ENCODE results near the gene CRY2.
A peak's percentile ranks its signal among the peaks of the same experiment; 100 is the strongest.

The CRY2 gene

DNA sequence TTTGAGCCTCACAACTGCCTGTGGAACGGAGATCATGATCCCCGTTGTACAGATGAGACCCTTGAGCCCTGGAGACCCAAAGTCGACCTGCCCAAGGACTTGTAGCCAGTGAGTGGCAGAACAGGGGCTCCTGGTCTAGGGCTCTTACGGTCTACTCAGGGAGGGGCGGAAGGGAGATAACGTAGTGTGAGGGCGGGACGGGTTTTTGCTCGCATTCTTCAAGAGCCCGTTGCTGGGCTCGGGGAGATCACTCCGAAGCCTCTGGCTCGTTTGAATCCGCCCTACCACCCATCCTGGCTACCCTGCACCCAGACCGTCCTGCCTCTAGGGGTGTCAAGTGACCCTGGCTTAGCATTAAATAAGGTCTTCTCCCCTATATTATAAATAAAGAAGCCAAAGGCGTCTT, 639 bp downstream of the CRY2 start:
- DNase-seq: peak in 12 of 51 donors; percentile 13 to 65 (median 42)

GRCh38 chr11:45848654-45849081, 1.4 kb downstream of the CRY2 start:
- peak in 3 of 51 donors; percentile 5 to 43 (median 13) for DNase-seq

DNA sequence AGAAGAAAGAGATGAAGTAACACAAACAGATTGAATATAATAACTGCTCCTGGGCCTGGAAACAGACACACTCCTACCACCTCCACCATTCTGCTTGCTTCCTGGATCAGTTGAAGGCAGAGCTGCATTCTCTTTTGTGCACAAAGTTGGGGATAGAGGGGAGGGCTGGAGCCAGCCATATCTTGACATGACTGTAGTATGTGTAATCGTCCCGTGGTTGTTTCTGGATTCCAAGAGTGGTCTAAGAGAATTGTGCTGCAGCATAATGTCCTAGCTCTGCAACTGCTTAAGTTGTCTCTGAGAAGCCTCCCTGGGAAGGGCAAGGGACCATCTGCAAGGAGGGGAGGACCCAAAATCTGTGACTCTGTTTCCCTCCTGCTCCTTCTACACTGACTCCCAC, 3.2 kb downstream of the CRY2 start:
- DNase-seq: no peak

DNA sequence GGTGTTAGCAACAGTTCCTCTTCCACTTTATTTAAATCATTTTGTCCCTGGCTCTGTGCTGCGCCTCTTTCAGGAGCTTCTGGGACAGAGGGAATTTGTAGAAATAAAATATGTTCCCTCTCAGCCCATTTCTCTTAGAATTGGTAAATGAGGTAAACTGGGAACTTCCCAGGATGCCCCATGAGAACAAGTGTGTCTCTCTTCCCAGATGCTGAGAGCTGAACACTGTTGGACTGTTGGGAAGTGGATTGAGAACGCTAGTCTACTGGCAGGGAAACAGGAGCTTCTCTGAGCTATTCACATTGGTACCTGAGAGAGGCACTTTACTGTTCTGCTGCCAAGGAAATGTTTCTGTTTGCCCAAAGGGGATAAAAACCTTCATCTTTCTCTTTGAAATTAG, 4.0 kb downstream of the CRY2 start:
- DNase-seq: peak in 4 of 51 donors; percentile 5 to 15 (median 8)

- DNase-seq: peak in 23 of 51 donors; percentile 6 to 70 (median 33)
Measured at GRCh38 chr11:45852018-45852711, 4.9 kb downstream of the CRY2 start.

- DNase-seq: peak in 2 of 51 donors; percentile 6 to 13
Measured at GRCh38 chr11:45852712-45853101, 5.4 kb downstream of the CRY2 start.

DNA sequence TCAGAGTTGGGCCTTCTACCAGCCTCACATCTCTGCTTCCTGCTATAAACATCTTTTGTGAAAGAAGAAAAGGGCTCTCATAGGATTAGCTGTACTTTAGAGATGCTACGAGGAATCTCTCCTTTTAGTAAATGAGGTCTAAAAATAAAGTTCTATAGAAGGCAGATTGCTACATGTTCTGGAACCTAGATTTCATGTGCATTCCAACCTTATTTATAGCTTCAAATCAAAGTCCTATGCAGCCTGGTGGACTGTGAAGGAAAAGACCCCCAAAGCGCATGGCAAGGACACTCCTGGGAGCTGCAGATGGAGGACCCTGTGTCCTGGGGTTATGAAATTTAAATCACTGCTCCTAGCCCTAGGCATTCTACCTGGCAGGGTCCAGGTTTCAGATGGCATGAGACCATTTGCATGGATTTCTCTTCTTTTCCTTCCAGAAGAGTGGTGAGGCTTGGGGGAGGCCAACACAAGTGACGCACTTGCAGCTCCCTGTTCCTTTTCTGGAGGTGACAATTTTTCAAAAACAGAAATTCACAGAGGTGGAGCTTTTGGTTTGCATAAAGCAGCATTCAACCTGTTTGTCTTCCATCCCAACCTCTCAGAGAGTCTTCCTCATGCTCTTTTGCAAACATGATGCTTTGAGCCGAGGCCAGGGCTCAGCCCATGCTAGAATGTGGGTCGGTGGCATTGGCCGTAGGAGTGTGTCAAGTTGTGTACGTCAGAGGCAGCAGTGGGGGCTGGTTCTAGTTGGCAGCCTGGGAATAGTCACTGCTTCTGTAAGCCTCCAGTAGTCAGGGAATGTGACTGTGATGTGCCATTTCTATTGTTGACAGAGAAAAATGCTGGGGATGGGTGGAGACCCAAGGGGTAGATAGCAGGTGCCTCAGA, 6.3 kb downstream of the CRY2 start:
- peak in 25 of 51 donors; percentile 8 to 76 (median 41) for DNase-seq

- DNase-seq: no peak
Measured at GRCh38 chr11:45855308-45855707, 8.0 kb downstream of the CRY2 start.

GRCh38 chr11:45856044-45856468, 8.8 kb downstream of the CRY2 start:
- no peak for DNase-seq

DNA sequence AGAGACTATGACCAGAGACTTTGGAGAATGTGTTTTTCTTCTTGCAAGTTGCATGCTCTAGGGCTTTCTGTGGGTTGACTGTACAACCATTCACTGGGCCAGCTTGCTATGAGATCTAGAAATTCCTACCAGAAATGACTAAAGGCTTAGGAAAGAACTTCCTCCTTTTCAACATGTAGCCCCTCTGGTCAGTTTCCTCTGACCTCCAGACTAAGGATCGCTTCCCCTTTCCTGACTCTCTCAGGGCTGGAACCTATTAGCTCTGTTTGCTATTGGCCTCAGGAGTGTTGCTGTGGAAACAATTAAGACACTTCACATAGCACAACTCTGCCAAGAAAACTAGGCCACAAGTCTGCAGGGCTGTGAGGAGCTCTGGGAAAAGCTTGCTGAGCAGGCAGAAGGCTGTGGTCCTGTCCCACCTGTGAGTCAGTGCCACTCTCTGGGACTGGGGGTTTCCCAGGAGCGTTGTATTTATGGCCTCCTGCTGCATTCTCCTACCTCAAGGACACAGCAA, 10.7 kb downstream of the CRY2 start:
- DNase-seq: peak in 25 of 51 donors; percentile 19 to 76 (median 43)

DNA sequence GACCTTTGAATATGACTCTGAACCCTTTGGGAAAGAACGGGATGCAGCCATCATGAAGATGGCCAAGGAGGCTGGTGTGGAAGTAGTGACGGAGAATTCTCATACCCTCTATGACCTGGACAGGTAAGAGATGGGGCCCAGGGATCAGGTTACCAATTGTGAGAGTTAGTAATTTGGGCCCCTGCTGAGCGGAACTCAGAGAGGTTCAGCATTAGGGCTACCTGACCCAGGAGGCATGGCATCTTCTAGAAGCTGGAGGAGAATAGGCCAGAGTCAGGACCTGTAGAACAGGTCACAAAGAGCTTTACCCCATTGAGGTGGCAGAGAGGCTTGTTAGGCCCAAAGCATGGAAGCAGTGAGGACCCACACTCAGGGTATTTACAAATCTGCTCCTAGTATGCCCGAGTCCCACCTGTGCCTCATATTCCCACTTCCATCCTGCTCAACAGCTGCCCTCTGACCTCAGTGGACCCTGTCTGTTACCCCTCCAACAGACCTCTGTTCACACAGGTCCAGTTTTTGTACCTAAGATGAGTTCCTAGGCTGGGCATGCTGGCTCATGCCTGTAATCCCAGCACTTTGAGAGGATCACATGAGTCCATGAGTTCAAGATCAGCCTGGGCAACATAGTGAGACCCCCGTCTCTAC, 11.6 kb downstream of the CRY2 start:
- no peak for DNase-seq

DNA sequence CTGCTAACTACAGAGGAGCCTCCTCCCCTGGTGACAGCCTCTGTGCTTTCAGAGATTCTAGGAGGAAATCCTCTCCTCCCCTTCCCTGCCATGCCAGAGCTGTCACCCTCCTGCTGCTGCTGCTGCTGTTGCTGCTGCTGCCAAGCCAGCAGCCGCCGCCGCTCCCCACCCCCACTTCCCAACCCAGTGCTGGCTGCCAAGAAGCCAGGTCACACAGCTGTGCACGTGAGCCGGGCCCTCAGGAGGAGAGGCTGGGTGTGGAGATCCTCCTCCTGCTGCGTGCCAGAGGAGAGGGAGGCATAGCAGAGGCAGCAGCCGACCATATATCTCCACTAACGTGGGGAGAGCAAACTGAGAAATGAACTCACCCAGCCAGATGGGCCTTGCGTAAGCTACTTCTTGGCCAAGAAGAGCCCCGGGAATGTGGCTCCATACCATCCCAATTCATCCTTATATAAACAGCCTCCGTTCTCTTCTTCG, 12.4 kb downstream of the CRY2 start:
- DNase-seq: peak in 50 of 51 donors; percentile 22 to 91 (median 78)

DNA sequence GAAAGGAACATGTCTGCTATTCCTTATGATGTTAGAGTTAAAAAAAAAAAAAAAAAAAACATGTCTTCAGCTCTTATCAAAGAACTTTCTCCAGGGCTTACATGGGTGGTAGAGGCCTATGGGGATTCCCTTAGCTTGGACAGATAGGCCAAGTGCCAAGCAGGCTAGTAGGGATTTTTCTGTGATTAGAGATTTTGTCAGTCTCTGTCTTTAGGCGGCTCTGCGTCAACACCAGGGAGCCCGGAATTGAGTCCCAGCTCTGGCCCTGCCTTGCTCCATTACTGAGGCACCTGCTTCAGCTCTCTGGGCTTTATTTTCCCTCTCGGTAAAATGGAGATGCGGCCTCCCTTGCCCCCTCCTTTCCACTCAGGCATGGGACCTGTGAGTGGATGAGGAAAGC, 13.1 kb downstream of the CRY2 start:
- DNase-seq: no peak

- DNase-seq: peak in 5 of 51 donors; percentile 21 to 53 (median 36)
Measured at GRCh38 chr11:45860764-45861510, 13.7 kb downstream of the CRY2 start.

- no peak for DNase-seq
Measured at GRCh38 chr11:45864041-45864440, 16.8 kb downstream of the CRY2 start.

GRCh38 chr11:45869551-45869950, 22.3 kb downstream of the CRY2 start:
- no peak for DNase-seq

- no peak for DNase-seq
Measured at GRCh38 chr11:45870706-45871105, 23.4 kb downstream of the CRY2 start.

DNA sequence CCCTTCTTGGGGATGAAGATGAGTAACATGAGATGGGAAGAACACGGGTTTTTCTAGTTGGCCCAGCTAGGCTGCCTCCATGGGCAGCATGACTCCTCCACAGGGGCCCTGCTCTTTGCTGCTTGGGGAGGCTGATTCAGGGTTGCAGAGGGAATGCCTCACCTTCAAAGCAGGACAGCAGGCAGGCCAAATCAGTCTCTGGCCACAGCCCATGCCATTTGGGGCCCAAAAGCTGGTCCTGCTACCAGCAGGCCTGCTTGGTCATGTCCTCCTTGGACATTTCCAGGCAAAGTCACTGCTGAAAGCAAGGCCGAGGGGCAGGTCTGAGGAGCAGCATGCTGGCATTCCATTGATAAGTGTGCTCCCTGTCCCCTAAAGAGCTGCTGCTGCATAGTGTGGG, 24.4 kb downstream of the CRY2 start:
- no peak for DNase-seq

DNA sequence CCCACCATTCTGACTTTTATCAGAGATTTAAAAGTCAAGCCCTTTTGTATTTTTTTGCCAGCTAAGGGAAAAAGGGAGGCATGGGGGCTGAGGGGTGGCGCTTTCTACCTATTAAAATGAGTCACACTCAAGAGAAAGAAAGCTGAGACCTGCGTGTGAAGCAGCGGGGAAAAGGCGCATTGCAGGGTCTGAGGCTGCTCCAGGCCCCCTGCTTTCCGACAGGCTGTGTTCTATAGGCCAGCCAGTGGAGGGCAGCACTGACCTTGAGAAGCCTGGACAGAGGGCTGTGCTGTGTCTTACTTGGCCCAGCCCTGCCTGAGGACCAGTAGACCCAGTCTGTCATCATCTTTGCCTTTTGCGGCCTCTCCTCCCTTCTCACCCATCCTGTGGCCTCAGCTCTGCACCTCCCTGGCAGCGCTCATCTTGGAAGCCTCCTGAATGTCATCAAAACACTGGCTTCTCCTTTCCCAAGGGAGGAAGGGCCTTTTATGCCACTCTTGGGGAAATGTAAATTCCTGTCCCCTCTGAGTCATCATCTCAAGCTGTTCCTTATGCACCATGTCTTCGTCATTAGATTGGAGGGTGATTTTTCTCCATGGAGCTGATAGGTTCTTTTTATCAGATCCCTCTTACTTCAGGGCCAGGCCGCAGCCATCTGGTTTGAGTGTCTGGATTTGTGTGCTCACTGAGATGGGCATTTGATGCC, 25.5 kb downstream of the CRY2 start:
- peak in 36 of 51 donors; percentile 14 to 82 (median 52) for DNase-seq

GRCh38 chr11:45876401-45876800, 29.1 kb downstream of the CRY2 start:
- peak in 1 of 51 donors; percentile 22 for DNase-seq

All from hypothalamus (tissue), 51 donors.